Tibial artery (tissue), 4 donors: Measurements from ENCODE around the gene SPDL1.

Source experiments
- DNase-seq, 2 donors: peaks; one replicate each; pipeline ENCODE4 v3.0.0-alpha.2; 2019
- H3K27ac ChIP-seq, 2 donors: fragments of 200-600 bp; sonication (generic) in 1 of 2; 1 replicate in 1 of 2; 2 replicates in 1 of 2; pipeline ENCODE4 v1.5.1; 2018 to 2019; ENCODE audit warnings: mild to moderate bottlenecking in 1 of 2
- H3K27me3 ChIP-seq, 2 donors: fragments of 200-600 bp; sonication (generic) in 1 of 2; one replicate each; pipeline versions ENCODE4 v1.5.1 to v1.6.0; 2016 to 2019
- H3K36me3 ChIP-seq, 3 donors: fragments of 200-600 bp; sonication (generic) in 2 of 3; one replicate each; pipeline ENCODE4 v1.5.1; 2016 to 2019; ENCODE audit warnings: mild to moderate bottlenecking in 2 of 3
- H3K4me1 ChIP-seq, 4 donors: fragments of 200-600 bp; sonication (generic) in 2 of 4; 1 replicate in 3 of 4; 2 replicates in 1 of 4; pipeline ENCODE4 v1.5.1; 2016 to 2019
- H3K4me3 ChIP-seq, 2 donors: fragments of 200-600 bp; sonication (generic) in 1 of 2; 1 replicate in 1 of 2; 2 replicates in 1 of 2; pipeline ENCODE4 v1.5.1; 2018 to 2019; ENCODE audit warnings: mild to moderate bottlenecking in 2 of 2
- H3K9me3 ChIP-seq, 3 donors: fragments of 200-600 bp; sonication (generic) in 1 of 3; one replicate each; pipeline ENCODE4 v1.5.1; 2016 to 2019
- CTCF ChIP-seq, 2 experiments: fragments of 200-600 bp in 1 of 2; fragments of 450-650 bp in 1 of 2; IDR thresholded peaks; one replicate each; pipeline ENCODE4 v1.5.1; 2017 to 2019; ENCODE audit warnings: antibody characterized with exemption in 2 of 2, mild to moderate bottlenecking in 1 of 2, moderate library complexity in 1 of 2
- intact Hi-C: fragments of 100-400 bp; cut with DNase I; formaldehyde crosslinking; loops from one replicate; pipeline ENCODE4 v1.15.0; 2023; ENCODE audit warnings: low total_unique reads

Gene SPDL1

GRCh38 chr5:169581580-169582227 is 1.9 kb upstream of the SPDL1 start:
- Histone ChIP-seq H3K27ac (no peak overlapping the region), H3K4me1 (peaks cover 0 to 9% (median 8%) of the 10 kb centered on the region in 4 donors), H3K9me3 (no peaks in the 10 kb centered on the region), H3K36me3 (no peaks in the 10 kb centered on the region), H3K27me3 (no peaks in the 10 kb centered on the region), H3K4me3 (no peak overlapping the region)
- TF ChIP-seq CTCF (IDR thresholded peaks at IDR 0.05), result peak; percentile 78 to 82
- peak in 1 of 2 donors; percentile 58 for DNase-seq
- intact Hi-C loops, result loop anchor here (5.0 to 10.0 kb wide), 2 partner anchors 899 to 1097 kb away; partner anchors contain the start of gene RARS1

GRCh38 chr5:169583101-169583423 is 511 bp upstream of the SPDL1 start:
- Histone ChIP-seq H3K4me3 (peak overlapping the region; percentile 65 to 93), H3K27ac (peak overlapping the region; percentile 68 to 73), H3K4me1 (peaks cover 0 to 9% (median 8%) of the 10 kb centered on the region in 4 donors), H3K27me3 (no peaks in the 10 kb centered on the region), H3K9me3 (no peaks in the 10 kb centered on the region), H3K36me3 (no peaks in the 10 kb centered on the region)
- intact Hi-C loops, result loop anchor here (5.0 to 10.0 kb wide), 2 partner anchors 901 to 1098 kb away; partner anchors contain the start of gene RARS1
- TF ChIP-seq CTCF (IDR thresholded peaks at IDR 0.05), result no peak
- DNase-seq, result no peak

GRCh38 chr5:169584998-169585451 is 1.5 kb downstream of the SPDL1 start:
- Histone ChIP-seq H3K9me3 (no peaks in the 10 kb centered on the region), H3K4me1 (peaks cover 0 to 9% (median 8%) of the 10 kb centered on the region in 4 donors), H3K4me3 (no peak overlapping the region), H3K36me3 (peaks cover 0 to 14% (median 14%) of the 10 kb centered on the region in 3 donors), H3K27ac (no peak overlapping the region), H3K27me3 (no peaks in the 10 kb centered on the region)
- TF ChIP-seq CTCF (IDR thresholded peaks at IDR 0.05), result no peak
- intact Hi-C loops, result loop anchor here (5.0 to 10.0 kb wide), 2 partner anchors 903 to 1100 kb away; partner anchors contain the start of gene RARS1
- DNase-seq, result no peak

- H3K36me3 ChIP-seq, result peaks cover 33 to 58% (median 51%) of the 10 kb centered on the region in 3 donors
- intact Hi-C loops, result no loop called here
- no peak overlapping the region for H3K4me3 ChIP-seq
- no peaks in the 10 kb centered on the region for H3K4me1 ChIP-seq
- H3K27me3 ChIP-seq, result no peaks in the 10 kb centered on the region
- H3K27ac ChIP-seq, result no peak overlapping the region
- no peaks in the 10 kb centered on the region for H3K9me3 ChIP-seq
- no peak for TF ChIP-seq CTCF (IDR thresholded peaks at IDR 0.05)
- DNase-seq, result no peak
These were observed 7.0 kb downstream of the SPDL1 start for GRCh38 chr5:169590602-169591001.

- intact Hi-C loops, result no loop called here
- H3K27me3 ChIP-seq, result no peaks in the 10 kb centered on the region
- H3K27ac ChIP-seq, result no peak overlapping the region
- H3K9me3 ChIP-seq, result no peaks in the 10 kb centered on the region
- no peaks in the 10 kb centered on the region for H3K4me1 ChIP-seq
- DNase-seq, result no peak
- H3K36me3 ChIP-seq, result peaks cover 37 to 60% (median 54%) of the 10 kb centered on the region in 3 donors
- no peak for TF ChIP-seq CTCF (IDR thresholded peaks at IDR 0.05)
- H3K4me3 ChIP-seq, result no peak overlapping the region
These were observed 8.1 kb downstream of the SPDL1 start for GRCh38 chr5:169591636-169592035.
